ENCODE measurements around the gene TNRC6B.

GRCh38 chr22:40329466-40329865, 151.7 kb downstream of the TNRC6B start:
- TF ChIP-seq BHLHE40 (IDR thresholded peaks at IDR 0.05; ENCODE audit: borderline replicate concordance) (no peak), FOXM1 (IDR thresholded peaks at IDR 0.05; ENCODE audit: borderline replicate concordance) (no peak), FOXK2 (IDR thresholded peaks at IDR 0.05) (no peak), ARNT (IDR thresholded peaks at IDR 0.05) (no peak)

All from HEK293T (cell line).